WTC11 (cell line): ENCODE results near the gene EPN2. TPM values are rescaled to one million over a fixed set of nuclear protein-coding genes. Genes with fewer than 3 reads are reported as not detected.

Source experiments
- ATAC-seq: fragments of 200-7000 bp; cut with Tn5 transposase; 2 replicates; pipeline ENCODE4 v1.10.0; 2021; ENCODE audit warnings: mild to moderate bottlenecking, moderate library complexity
- CTCF ChIA-PET: fragments of 300-600 bp; sonication (Branson Sonifier 250); formaldehyde crosslinking; loops from one replicate; lab custom pipeline; 2021; ENCODE audit warnings: antibody characterized with exemption; lab: Charles Lee
- POLR2A ChIA-PET: fragments of 350-600 bp; sonication (Branson Sonifier 250); formaldehyde crosslinking; loops from one replicate; lab custom pipeline; 2021; ENCODE audit warnings: antibody characterized with exemption; lab: Charles Lee
- DNase-seq: peaks from one replicate; pipeline ENCODE4 v3.0.0; 2021; ENCODE audit warnings: low spot score
- H3K27ac Mint-ChIP-seq: 2 replicates; pipeline ENCODE4 v1.8.0; 2021; ENCODE audit warnings: mixed read lengths
- H3K27me3 Mint-ChIP-seq: 2 replicates; pipeline ENCODE4 v1.8.0; 2021; ENCODE audit warnings: low read depth, mild to moderate bottlenecking, moderate library complexity, mixed read lengths
- H3K36me3 Mint-ChIP-seq: 2 replicates; pipeline ENCODE4 v1.8.0; 2021; ENCODE audit warnings: mixed read lengths
- H3K4me1 Mint-ChIP-seq: 2 replicates; pipeline ENCODE4 v1.8.0; 2022; ENCODE audit warnings: mixed read lengths
- H3K4me3 Mint-ChIP-seq: 2 replicates; pipeline ENCODE4 v1.8.0; 2021; ENCODE audit warnings: mild to moderate bottlenecking, moderate library complexity, mixed read lengths
- H3K9me3 Mint-ChIP-seq: 2 replicates; pipeline ENCODE4 v1.8.0; 2021; ENCODE audit warnings: mixed read lengths
- ATF1 ChIP-seq: sonication (generic); formaldehyde crosslinking; IDR thresholded peaks from 2 replicates; pipeline ENCODE4 v1.8.1; 2023; ENCODE audit warnings: mild to moderate bottlenecking, moderate library complexity, missing genetic modification reagents
- ETV6 ChIP-seq: sonication (generic); formaldehyde crosslinking; IDR thresholded peaks from 2 replicates; pipeline ENCODE4 v1.8.1; 2022; ENCODE audit warnings: mild to moderate bottlenecking, missing genetic modification reagents
- FOXJ3 ChIP-seq: sonication (generic); formaldehyde crosslinking; IDR thresholded peaks from 2 replicates; pipeline ENCODE4 v1.9.0; 2021; ENCODE audit warnings: missing genetic modification reagents, mild to moderate bottlenecking, borderline replicate concordance
- GABPB1 ChIP-seq: sonication (generic); formaldehyde crosslinking; IDR thresholded peaks from 2 replicates; pipeline ENCODE4 v1.8.1; 2023; ENCODE audit warnings: mild to moderate bottlenecking, missing genetic modification reagents
- GRHL2 ChIP-seq: fragments of 250-450 bp; sonication (Bioruptor Pico); IDR thresholded peaks from 2 replicates; pipeline ENCODE4 v1.8.0; 2022; ENCODE audit warnings: mild to moderate bottlenecking, moderate library complexity; ENCODE audit not compliant: insufficient replicate concordance, severe bottlenecking
- MXD4 ChIP-seq: fragments of 250-450 bp; sonication (Bioruptor Pico); IDR thresholded peaks from 2 replicates; pipeline ENCODE4 v1.8.0; 2021; ENCODE audit warnings: mild to moderate bottlenecking, moderate library complexity, borderline replicate concordance
- NFYB ChIP-seq: sonication (generic); formaldehyde crosslinking; conservative IDR thresholded peaks from 2 replicates; pipeline ENCODE4 v1.8.0; 2022; ENCODE audit warnings: low read depth, missing genetic modification reagents
- SMAD4 ChIP-seq: sonication (generic); formaldehyde crosslinking; IDR thresholded peaks from 2 replicates; pipeline ENCODE4 v1.8.0; 2022; ENCODE audit warnings: mild to moderate bottlenecking, missing genetic modification reagents
- TEAD1 ChIP-seq: sonication (generic); formaldehyde crosslinking; IDR thresholded peaks from 2 replicates; pipeline ENCODE4 v1.8.0; 2022; ENCODE audit warnings: mild to moderate bottlenecking, missing genetic modification reagents
- TEAD4 ChIP-seq: sonication (generic); formaldehyde crosslinking; IDR thresholded peaks from 2 replicates; pipeline ENCODE4 v1.8.0; 2022; ENCODE audit warnings: mild to moderate bottlenecking, missing genetic modification reagents
- ZNF232 ChIP-seq: sonication (generic); formaldehyde crosslinking; IDR thresholded peaks from 2 replicates; pipeline ENCODE4 v1.8.0; 2022; ENCODE audit warnings: mild to moderate bottlenecking, missing genetic modification reagents
- ZNF263 ChIP-seq: sonication (generic); formaldehyde crosslinking; IDR thresholded peaks from 2 replicates; pipeline ENCODE4 v1.8.1; 2022; ENCODE audit warnings: low read depth, mild to moderate bottlenecking, moderate library complexity, missing genetic modification reagents
- ZNF416 ChIP-seq: fragments of 250-450 bp; sonication (Bioruptor Pico); IDR thresholded peaks from 2 replicates; pipeline ENCODE4 v1.9.0; 2021; ENCODE audit warnings: mild to moderate bottlenecking, inconsistent platforms
- total RNA-seq: library from RNA; stranded (reverse); gene quantifications from 3 replicates; pipeline ENCODE4 v1.2.3, GENCODE V29; 2021
- TF ChIP-seq, protein P1 (sequence below): sonication (generic); formaldehyde crosslinking; IDR thresholded peaks from 2 replicates; pipeline ENCODE4 v1.8.1; 2022; ENCODE audit warnings: missing genetic modification reagents, borderline replicate concordance
- TF ChIP-seq, protein P2 (sequence below): sonication (generic); formaldehyde crosslinking; IDR thresholded peaks from 2 replicates; pipeline ENCODE4 v1.8.0; 2022; ENCODE audit warnings: mild to moderate bottlenecking, missing genetic modification reagents
- TF ChIP-seq, protein P3 (sequence below): fragments of 250-450 bp; sonication (Bioruptor Pico); IDR thresholded peaks from 2 replicates; pipeline ENCODE4 v1.9.0; 2021; ENCODE audit warnings: moderate library complexity, mild to moderate bottlenecking, inconsistent platforms, borderline replicate concordance
- TF ChIP-seq, protein P4 (sequence below): sonication (generic); formaldehyde crosslinking; IDR thresholded peaks from 2 replicates; pipeline ENCODE4 v1.8.0; 2023; ENCODE audit warnings: missing genetic modification reagents, mild to moderate bottlenecking, borderline replicate concordance
- TF ChIP-seq, protein P5 (sequence below): sonication (generic); formaldehyde crosslinking; conservative IDR thresholded peaks from 2 replicates; pipeline ENCODE4 v1.8.1; 2023; ENCODE audit warnings: mild to moderate bottlenecking, low read depth, missing genetic modification reagents, moderate library complexity

Gene EPN2
- total RNA-seq, 1 experiment from 2014 or later: 48.8 TPM

DNA sequence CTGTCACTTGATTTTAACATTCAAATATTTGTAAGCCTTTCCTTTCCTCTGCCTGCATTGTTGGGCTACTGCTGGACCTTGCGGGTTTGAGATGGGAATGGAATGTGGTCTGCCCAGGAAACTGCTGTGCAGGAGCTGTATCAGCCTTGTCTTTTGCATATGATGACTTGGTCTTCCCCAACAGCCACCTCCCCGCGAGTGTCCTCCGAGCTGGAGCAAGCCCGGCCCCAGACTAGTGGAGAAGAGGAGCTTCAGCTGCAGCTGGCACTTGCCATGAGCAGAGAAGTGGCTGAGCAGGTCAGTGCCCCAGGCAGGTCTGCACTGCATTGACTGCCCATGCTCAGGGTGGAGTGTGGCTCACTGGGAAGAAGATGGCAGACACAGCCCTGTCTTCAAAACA is 72.5 kb downstream of the EPN2 start:
- no peak for TF ChIP-seq GABPB1 (CRISPR knock-in tag)
- TF ChIP-seq, protein P1, sequence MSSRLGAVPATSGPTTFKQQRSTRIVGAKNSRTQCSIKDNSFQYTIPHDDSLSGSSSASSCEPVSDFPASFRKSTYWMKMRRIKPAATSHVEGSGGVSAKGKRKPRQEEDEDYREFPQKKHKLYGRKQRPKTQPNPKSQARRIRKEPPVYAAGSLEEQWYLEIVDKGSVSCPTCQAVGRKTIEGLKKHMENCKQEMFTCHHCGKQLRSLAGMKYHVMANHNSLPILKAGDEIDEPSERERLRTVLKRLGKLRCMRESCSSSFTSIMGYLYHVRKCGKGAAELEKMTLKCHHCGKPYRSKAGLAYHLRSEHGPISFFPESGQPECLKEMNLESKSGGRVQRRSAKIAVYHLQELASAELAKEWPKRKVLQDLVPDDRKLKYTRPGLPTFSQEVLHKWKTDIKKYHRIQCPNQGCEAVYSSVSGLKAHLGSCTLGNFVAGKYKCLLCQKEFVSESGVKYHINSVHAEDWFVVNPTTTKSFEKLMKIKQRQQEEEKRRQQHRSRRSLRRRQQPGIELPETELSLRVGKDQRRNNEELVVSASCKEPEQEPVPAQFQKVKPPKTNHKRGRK: no peak
- no peak for TF ChIP-seq ETV6
- no peak for TF ChIP-seq ZNF416 (CRISPR knock-in tag)
- TF ChIP-seq, protein P2, sequence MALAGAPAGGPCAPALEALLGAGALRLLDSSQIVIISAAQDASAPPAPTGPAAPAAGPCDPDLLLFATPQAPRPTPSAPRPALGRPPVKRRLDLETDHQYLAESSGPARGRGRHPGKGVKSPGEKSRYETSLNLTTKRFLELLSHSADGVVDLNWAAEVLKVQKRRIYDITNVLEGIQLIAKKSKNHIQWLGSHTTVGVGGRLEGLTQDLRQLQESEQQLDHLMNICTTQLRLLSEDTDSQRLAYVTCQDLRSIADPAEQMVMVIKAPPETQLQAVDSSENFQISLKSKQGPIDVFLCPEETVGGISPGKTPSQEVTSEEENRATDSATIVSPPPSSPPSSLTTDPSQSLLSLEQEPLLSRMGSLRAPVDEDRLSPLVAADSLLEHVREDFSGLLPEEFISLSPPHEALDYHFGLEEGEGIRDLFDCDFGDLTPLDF: no peak
- TF ChIP-seq, protein P3, sequence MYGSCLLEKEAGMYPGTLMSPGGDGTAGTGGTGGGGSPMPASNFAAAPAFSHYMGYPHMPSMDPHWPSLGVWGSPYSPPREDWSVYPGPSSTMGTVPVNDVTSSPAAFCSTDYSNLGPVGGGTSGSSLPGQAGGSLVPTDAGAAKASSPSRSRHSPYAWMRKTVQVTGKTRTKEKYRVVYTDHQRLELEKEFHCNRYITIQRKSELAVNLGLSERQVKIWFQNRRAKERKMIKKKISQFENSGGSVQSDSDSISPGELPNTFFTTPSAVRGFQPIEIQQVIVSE (CRISPR knock-in tag): no peak
- no peak for TF ChIP-seq ZNF263 (CRISPR knock-in tag)
- no peak; the same call in 1 of the 2 replicates for TF ChIP-seq TEAD4 (CRISPR knock-in tag)
- Mint-ChIP-seq H3K9me3 (no peaks in the 10 kb centered on the region), H3K27ac (peak overlapping the region; percentile 64; the same call in 1 of the 2 replicates), H3K27me3 (no peaks in the 10 kb centered on the region), H3K36me3 (peaks cover 31% of the 10 kb centered on the region), H3K4me1 (peaks cover 8% of the 10 kb centered on the region), H3K4me3 (no peak overlapping the region)
- DNase-seq (no peak), ATAC-seq (no peak)
- ChIA-PET POLR2A (interaction anchor here (0.9 kb wide), 1 partner anchor 9 kb away, joined by 3 read pairs; no protein-coding TSS in a partner anchor), CTCF (interaction anchor here (0.6 to 1.9 kb wide), 4 partner anchors 12 to 40 kb away, joined by 4 to 11 read pairs (median 4); no protein-coding TSS in a partner anchor)

DNA sequence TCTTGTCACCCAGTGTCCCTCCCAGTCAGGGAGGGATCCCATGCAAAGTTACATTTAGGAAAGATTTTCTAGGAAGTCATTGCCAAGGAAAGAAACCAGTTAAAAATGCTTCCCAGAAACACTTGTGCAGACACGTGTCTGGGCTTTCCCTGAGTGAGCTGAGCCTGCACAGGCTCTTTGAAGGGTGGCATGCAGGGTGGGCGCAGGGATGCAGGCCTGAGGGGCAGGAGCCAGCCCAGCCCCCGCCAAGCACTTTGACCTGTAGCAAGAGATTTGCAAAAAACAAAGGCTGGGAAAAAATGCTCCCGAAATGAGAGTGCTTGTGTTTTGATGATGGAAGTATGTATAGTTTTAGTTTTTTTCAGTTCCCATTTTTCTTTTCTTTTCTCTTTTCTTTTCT is 73.0 kb downstream of the EPN2 start:
- Mint-ChIP-seq H3K27ac (peak overlapping the region; percentile 64; the same call in 1 of the 2 replicates), H3K9me3 (no peaks in the 10 kb centered on the region)
- CTCF ChIA-PET: interaction anchor here (1.1 to 1.9 kb wide), 2 partner anchors 12 to 40 kb away, joined by 4 to 11 read pairs; no protein-coding TSS in a partner anchor

DNA sequence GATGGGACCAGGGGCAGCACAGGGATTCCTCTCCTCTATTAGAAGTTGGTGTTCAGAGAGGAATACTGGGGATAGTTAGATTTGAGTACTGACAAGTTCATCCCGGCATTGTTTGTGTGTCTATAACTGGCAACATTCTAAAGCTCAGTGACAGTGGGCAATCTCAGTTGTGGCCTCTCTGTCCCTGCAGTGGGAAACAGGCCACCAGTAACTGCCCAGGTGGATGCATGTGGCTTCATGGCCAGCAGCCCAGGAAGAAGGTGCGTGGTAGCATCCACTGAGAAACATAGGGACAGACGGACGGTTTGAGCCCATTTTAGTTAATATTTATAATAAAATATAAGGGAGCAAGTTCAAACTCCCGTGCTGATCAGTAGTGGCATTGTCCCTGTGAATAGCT is 73.8 kb downstream of the EPN2 start:
- H3K4me1 Mint-ChIP-seq: peaks cover 10% of the 10 kb centered on the region
- no peak overlapping the region for H3K27ac Mint-ChIP-seq

More for the DNA sequence above, 73.0 kb downstream of the EPN2 start:
- Mint-ChIP-seq H3K4me3 (no peak overlapping the region), H3K4me1 (peaks cover 8% of the 10 kb centered on the region), H3K27me3 (no peaks in the 10 kb centered on the region), H3K36me3 (peaks cover 35% of the 10 kb centered on the region)
- DNase-seq: no peak
- POLR2A ChIA-PET: interaction anchor here (0.9 kb wide), 1 partner anchor 9 kb away, joined by 3 read pairs; no protein-coding TSS in a partner anchor
- no peak for ATAC-seq
- TF ChIP-seq GRHL2 (CRISPR knock-in tag): no peak

More for the DNA sequence above, 73.8 kb downstream of the EPN2 start:
- POLR2A ChIA-PET: no interaction called here
- ATAC-seq (no peak), DNase-seq (no peak)
- TF ChIP-seq ATF1 (CRISPR knock-in tag) (no peak), NFYB (CRISPR knock-in tag) (no peak), ZNF232 (no peak), MXD4 (CRISPR knock-in tag) (no peak), SMAD4 (CRISPR knock-in tag) (no peak), FOXJ3 (CRISPR knock-in tag) (no peak), TEAD1 (no peak)
- TF ChIP-seq, protein P4, sequence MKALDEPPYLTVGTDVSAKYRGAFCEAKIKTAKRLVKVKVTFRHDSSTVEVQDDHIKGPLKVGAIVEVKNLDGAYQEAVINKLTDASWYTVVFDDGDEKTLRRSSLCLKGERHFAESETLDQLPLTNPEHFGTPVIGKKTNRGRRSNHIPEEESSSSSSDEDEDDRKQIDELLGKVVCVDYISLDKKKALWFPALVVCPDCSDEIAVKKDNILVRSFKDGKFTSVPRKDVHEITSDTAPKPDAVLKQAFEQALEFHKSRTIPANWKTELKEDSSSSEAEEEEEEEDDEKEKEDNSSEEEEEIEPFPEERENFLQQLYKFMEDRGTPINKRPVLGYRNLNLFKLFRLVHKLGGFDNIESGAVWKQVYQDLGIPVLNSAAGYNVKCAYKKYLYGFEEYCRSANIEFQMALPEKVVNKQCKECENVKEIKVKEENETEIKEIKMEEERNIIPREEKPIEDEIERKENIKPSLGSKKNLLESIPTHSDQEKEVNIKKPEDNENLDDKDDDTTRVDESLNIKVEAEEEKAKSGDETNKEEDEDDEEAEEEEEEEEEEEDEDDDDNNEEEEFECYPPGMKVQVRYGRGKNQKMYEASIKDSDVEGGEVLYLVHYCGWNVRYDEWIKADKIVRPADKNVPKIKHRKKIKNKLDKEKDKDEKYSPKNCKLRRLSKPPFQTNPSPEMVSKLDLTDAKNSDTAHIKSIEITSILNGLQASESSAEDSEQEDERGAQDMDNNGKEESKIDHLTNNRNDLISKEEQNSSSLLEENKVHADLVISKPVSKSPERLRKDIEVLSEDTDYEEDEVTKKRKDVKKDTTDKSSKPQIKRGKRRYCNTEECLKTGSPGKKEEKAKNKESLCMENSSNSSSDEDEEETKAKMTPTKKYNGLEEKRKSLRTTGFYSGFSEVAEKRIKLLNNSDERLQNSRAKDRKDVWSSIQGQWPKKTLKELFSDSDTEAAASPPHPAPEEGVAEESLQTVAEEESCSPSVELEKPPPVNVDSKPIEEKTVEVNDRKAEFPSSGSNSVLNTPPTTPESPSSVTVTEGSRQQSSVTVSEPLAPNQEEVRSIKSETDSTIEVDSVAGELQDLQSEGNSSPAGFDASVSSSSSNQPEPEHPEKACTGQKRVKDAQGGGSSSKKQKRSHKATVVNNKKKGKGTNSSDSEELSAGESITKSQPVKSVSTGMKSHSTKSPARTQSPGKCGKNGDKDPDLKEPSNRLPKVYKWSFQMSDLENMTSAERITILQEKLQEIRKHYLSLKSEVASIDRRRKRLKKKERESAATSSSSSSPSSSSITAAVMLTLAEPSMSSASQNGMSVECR: no peak
- TF ChIP-seq, protein P5, sequence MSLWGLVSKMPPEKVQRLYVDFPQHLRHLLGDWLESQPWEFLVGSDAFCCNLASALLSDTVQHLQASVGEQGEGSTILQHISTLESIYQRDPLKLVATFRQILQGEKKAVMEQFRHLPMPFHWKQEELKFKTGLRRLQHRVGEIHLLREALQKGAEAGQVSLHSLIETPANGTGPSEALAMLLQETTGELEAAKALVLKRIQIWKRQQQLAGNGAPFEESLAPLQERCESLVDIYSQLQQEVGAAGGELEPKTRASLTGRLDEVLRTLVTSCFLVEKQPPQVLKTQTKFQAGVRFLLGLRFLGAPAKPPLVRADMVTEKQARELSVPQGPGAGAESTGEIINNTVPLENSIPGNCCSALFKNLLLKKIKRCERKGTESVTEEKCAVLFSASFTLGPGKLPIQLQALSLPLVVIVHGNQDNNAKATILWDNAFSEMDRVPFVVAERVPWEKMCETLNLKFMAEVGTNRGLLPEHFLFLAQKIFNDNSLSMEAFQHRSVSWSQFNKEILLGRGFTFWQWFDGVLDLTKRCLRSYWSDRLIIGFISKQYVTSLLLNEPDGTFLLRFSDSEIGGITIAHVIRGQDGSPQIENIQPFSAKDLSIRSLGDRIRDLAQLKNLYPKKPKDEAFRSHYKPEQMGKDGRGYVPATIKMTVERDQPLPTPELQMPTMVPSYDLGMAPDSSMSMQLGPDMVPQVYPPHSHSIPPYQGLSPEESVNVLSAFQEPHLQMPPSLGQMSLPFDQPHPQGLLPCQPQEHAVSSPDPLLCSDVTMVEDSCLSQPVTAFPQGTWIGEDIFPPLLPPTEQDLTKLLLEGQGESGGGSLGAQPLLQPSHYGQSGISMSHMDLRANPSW: no peak
- Mint-ChIP-seq H3K36me3 (peaks cover 37% of the 10 kb centered on the region), H3K27me3 (no peaks in the 10 kb centered on the region), H3K9me3 (no peaks in the 10 kb centered on the region), H3K4me3 (no peak overlapping the region)
- CTCF ChIA-PET: interaction anchor here (0.6 kb wide), 1 partner anchor 28 kb away, joined by 3 read pairs; no protein-coding TSS in a partner anchor
